Measurements from ENCODE around the gene SLC12A9. TPM values are rescaled to one million over a fixed set of nuclear protein-coding genes. Genes with fewer than 3 reads are reported as not detected.

SLC12A9 gene
- total and polyA plus RNA-seq, 2 of the 8 experiments (the other 6 are each of a cell fraction or from before 2014, with no cell fraction given) = 31.4 to 40.1 TPM

DNA sequence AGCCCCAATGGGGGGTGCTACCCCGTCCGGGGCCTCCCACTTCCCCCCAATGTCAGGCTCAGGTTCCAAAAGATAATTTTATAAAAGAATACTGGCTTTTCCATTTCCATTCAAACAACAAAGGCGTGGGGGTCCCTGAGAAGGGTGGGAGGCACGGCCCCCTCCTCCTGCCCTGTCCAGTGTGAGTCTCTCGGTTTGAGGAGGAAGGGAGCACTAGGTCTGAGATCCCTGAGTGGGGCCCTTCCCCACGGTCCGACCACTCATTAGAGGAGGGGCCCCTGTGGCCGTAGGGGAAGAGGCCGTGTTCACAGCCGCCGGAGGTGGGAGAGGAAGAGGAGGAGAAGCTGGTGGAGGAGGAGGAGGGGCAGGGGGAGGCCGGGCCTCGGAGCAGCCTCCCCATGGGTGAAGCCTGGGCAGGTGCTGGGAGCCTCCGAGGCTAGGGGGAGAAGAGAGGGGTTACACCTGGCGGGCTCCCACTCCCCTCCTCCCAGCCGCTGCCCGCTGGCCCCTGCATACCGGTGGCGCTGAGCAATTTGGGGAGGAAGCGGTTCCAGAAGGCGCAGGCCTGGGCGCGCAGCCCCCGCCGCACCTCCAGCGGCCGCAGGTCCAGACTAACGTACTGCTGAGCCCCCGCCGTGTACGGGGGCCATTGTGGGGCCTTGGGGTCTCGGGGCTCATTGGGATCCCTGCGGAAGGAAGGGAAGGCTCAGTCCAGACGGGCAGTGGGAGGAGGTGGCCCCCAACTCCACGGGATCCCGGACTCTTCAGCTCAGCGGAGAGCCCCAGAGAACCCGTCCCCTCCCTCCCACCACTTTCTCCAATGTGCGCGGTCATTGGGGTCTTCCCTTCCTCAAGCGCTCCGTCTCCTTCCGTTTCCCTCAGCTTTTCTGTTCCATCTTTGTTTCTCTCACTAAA, 38.4 kb downstream of the SLC12A9 start:
- CTCF ChIA-PET (ENCODE audit: partially characterized antibody) = interaction anchor here (0.5 to 1.7 kb wide), 11 partner anchors 20 to 277 kb away, joined by 3 to 6 read pairs (median 4); partner anchors contain the start of genes MUC17, POP7 and SLC12A9
- peaks cover 14 to 30% (median 21%) of the 10 kb centered on the region in 4 experiments for H3K36me3 ChIP-seq (ENCODE audit: control insufficient read depth in 2 of 4, insufficient read depth in 4 of 4, low read length in 3 of 4)
- H3K79me2 ChIP-seq (ENCODE audit: control insufficient read depth in 1 of 2, insufficient read depth in 2 of 2, low read length in 2 of 2) = peaks cover 0 to 25% of the 10 kb centered on the region in 2 experiments; a peak in 2 of 4 replicates
- H3K4me3 ChIP-seq (ENCODE audit: extremely low read depth in 1 of 4, insufficient read depth in 2 of 4, low read depth in 3 of 4, low read length in 4 of 4) = peak overlapping the region; percentile 65 to 91 (median 66)
- H2BK12ac ChIP-seq (ENCODE audit: low read depth, low read length) = no peak overlapping the region
- H3K23me2 ChIP-seq (ENCODE audit: low read depth, low read length) = peaks cover 19% of the 10 kb centered on the region; the same call in 1 of the 2 replicates
- peak overlapping the region; percentile 96 for H3K18ac ChIP-seq (ENCODE audit: extremely low read depth, low read length)
- no peak overlapping the region for H2BK20ac ChIP-seq (ENCODE audit: low read length)
- peak overlapping the region; percentile 60 for H3K27ac ChIP-seq (ENCODE audit: low read depth, low read length)
- peak in 1 of 2 experiments; percentile 74 for DNase-seq (ENCODE audit: low read depth in 1 of 2, low spot score in 2 of 2)
- no peak overlapping the region for H2AK5ac ChIP-seq (ENCODE audit: low read depth, low read length)
- peak overlapping the region; percentile 92 for H4K5ac ChIP-seq (ENCODE audit: insufficient read length, low read depth, low read length)
- peak overlapping the region; percentile 96 for H3K4ac ChIP-seq (replicated peaks; ENCODE audit: insufficient read length, low read depth, low read length)
- H4K8ac ChIP-seq (ENCODE audit: extremely low read depth, insufficient read depth, low read length) = 0 out of 2 replicates have a peak overlapping the region, but pooled peaks have one; percentile 45
- 3% methylated on average over 30 of the region's 43 CpGs; no CpG with 5 or more reads in 1 of the 2 experiments for WGBS, 2 experiments (ENCODE audit: extremely low coverage in 1 of 2, insufficient coverage in 1 of 2, insufficient read length in 1 of 2, insufficient replicate concordance in 2 of 2, low coverage in 1 of 2, low lambda C conversion rate in 2 of 2, missing lambda C conversion rate in 1 of 2)
- peak overlapping the region; percentile 78 for H3K56ac ChIP-seq (replicated peaks; ENCODE audit: insufficient read length, low read depth, low read length)
- peak overlapping the region; percentile 2; the same call in 1 of the 2 replicates for H2BK15ac ChIP-seq (ENCODE audit: low read length)
- peak overlapping the region; percentile 82 for H2BK120ac ChIP-seq (replicated peaks; ENCODE audit: low read depth, low read length)
- peak overlapping the region; percentile 91 to 96 for H3K4me2 ChIP-seq (ENCODE audit: insufficient read depth in 1 of 2, low read depth in 2 of 2, low read length in 2 of 2)
- FAIRE-seq = no peak
- no peaks in the 10 kb centered on the region; a peak in 1 of 4 replicates for H3K9me3 ChIP-seq (ENCODE audit: insufficient read depth in 2 of 2, low read depth in 1 of 2, low read length in 1 of 2)
- no peak overlapping the region for H3K23ac ChIP-seq (ENCODE audit: insufficient read length)
- peak overlapping the region; percentile 98 for H4K91ac ChIP-seq (replicated peaks; ENCODE audit: insufficient read length, low read length)
- H3K14ac ChIP-seq (ENCODE audit: insufficient read length) = no peak overlapping the region
- POLR2A ChIA-PET (ENCODE audit: partially characterized antibody) = interaction anchor here (0.6 to 10.1 kb wide), 18 partner anchors 8 to 789 kb away, joined by 3 to 313 read pairs (median 6); partner anchors contain the start of genes AP4M1, MCM7, MUC3A and SRRT
- H3K4me1 ChIP-seq (replicated peaks in 1 of 4; ENCODE audit: control insufficient read depth in 3 of 4, insufficient read depth in 4 of 4, low read length in 3 of 4) = peaks cover 0 to 22% (median 8%) of the 10 kb centered on the region in 4 experiments; a peak in 6 of 7 replicates
- peaks cover 6% of the 10 kb centered on the region; the same call in 1 of the 2 replicates for H3K79me1 ChIP-seq (ENCODE audit: low read depth, low read length)
- H4K20me1 ChIP-seq (replicated peaks in 1 of 2; ENCODE audit: control insufficient read depth in 1 of 2, insufficient read depth in 2 of 2, low read length in 2 of 2) = peaks cover 10 to 15% of the 10 kb centered on the region in 2 experiments
- H3K27me3 ChIP-seq (replicated peaks in 1 of 4; ENCODE audit: control insufficient read depth in 3 of 4, extremely low read depth in 1 of 4, insufficient read depth in 3 of 4, low read length in 3 of 4) = peaks cover 4 to 20% (median 9%) of the 10 kb centered on the region in 4 experiments
- H2AFZ ChIP-seq (ENCODE audit: low read length) = no peak overlapping the region
- peak overlapping the region; percentile 99 for H2BK5ac ChIP-seq (ENCODE audit: low read depth, low read length)
- H3K9ac ChIP-seq (replicated peaks in 1 of 4; ENCODE audit: extremely low read depth in 1 of 4, low read depth in 3 of 4, low read length in 3 of 4) = peak overlapping the region; percentile 26 to 52 (median 48); a peak in 4 of 7 replicates
- no peak for TF ChIP-seq BCL11A (IDR thresholded peaks at IDR 0.05; ENCODE audit: low read depth in 2 of 2, low read length in 2 of 2)
- TF ChIP-seq EZH2 (IDR thresholded peaks at IDR 0.05; ENCODE audit: low read depth, low read length, severe bottlenecking) = peak; percentile 32
- TF ChIP-seq SAP30 (IDR thresholded peaks at IDR 0.05; ENCODE audit: insufficient read depth, insufficient replicate concordance, low read length) = peak; percentile 47
- peak; percentile 54 for TF ChIP-seq KDM4A (IDR thresholded peaks at IDR 0.05; ENCODE audit: low read depth, low read length, severe bottlenecking)
- TF ChIP-seq HDAC2 (IDR thresholded peaks at IDR 0.05; ENCODE audit: borderline replicate concordance in 1 of 2, low read depth in 2 of 2, low read length in 2 of 2) = 0 out of 4 replicates have a peak, but pooled peaks of 1 of the 2 experiments have one; percentile 41
- no peak for TF ChIP-seq RFX5 (IDR thresholded peaks at IDR 0.05; ENCODE audit: borderline replicate concordance, low read depth, low read length)
- TF ChIP-seq KDM1A (IDR thresholded peaks at IDR 0.05; ENCODE audit: borderline replicate concordance, low read length) = no peak; the same call in 1 of the 2 replicates
- no peak for TF ChIP-seq SIN3A (conservative IDR thresholded peaks at IDR 0.05 in 1 of 2, IDR thresholded peaks at IDR 0.05 in 1 of 2; ENCODE audit: low read depth in 1 of 2, low read length in 2 of 2)
